22Rv1 (cell line): ENCODE measurements around the gene PLOD2.
A peak's percentile ranks its signal among the peaks of the same experiment; 100 is the strongest.

Source experiments
- H3K27ac ChIP-seq: fragments of 450-650 bp; 2 replicates; pipeline ENCODE4 v1.5.1; 2017
- ZFX ChIP-seq: fragments of 450-650 bp; IDR thresholded peaks from 2 replicates; pipeline ENCODE4 v1.6.1; 2017; ENCODE audit warnings: antibody characterized with exemption, borderline replicate concordance
- TF ChIP-seq, protein P1 (sequence below): fragments of 450-650 bp; IDR thresholded peaks from 2 replicates; pipeline ENCODE4 v1.5.1; 2017; ENCODE audit warnings: mild to moderate bottlenecking

PLOD2 gene

DNA sequence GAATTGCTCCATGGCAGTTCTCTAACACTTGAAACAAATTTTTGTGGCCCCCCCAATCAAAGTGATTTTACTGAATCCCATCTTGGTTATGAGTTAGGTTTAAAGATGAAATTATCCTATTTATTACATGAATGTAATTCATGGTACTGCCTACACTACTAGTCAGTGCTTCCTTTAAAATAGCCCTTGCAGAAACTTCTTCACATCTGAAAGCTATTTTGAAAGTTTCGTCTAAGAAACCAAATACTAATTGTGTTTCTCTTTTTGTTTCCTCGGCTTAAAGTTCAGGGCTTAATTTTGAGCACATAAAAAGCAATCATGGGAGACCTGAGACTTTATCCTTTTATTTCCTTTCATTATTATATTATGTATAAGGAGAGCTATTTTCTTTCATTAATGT is 72.1 kb downstream of the PLOD2 start:
- TF ChIP-seq, protein P1, sequence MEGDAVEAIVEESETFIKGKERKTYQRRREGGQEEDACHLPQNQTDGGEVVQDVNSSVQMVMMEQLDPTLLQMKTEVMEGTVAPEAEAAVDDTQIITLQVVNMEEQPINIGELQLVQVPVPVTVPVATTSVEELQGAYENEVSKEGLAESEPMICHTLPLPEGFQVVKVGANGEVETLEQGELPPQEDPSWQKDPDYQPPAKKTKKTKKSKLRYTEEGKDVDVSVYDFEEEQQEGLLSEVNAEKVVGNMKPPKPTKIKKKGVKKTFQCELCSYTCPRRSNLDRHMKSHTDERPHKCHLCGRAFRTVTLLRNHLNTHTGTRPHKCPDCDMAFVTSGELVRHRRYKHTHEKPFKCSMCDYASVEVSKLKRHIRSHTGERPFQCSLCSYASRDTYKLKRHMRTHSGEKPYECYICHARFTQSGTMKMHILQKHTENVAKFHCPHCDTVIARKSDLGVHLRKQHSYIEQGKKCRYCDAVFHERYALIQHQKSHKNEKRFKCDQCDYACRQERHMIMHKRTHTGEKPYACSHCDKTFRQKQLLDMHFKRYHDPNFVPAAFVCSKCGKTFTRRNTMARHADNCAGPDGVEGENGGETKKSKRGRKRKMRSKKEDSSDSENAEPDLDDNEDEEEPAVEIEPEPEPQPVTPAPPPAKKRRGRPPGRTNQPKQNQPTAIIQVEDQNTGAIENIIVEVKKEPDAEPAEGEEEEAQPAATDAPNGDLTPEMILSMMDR = no peak
- TF ChIP-seq ZFX = no peak
- H3K27ac ChIP-seq = peak overlapping the region; percentile 51

DNA sequence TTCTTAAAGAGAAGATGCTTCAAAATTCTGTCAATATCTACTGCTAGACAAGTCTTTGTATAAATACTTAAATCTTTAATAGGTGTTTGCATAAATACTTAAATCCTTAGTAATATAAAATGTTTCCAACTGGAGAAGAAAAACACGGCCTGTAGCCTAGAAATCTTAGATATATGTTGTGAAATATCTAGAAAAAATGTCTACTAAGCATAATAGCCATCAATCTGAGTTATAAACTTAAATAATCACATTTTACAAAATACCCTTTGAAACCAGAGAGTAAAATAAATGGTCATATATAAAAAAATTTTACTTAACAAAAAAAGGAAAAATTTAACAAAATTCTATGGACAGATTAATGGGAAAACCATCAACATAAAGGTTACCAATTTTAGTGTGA is 73.9 kb downstream of the PLOD2 start:
- no peak overlapping the region for H3K27ac ChIP-seq
- TF ChIP-seq, protein P1 = no peak
- no peak for TF ChIP-seq ZFX

- TF ChIP-seq, protein P1 = no peak
- TF ChIP-seq ZFX = no peak
- H3K27ac ChIP-seq = no peak overlapping the region
Measured at GRCh38 chr3:146086211-146086610, 74.8 kb downstream of the PLOD2 start.

GRCh38 chr3:146085678-146086077 is 75.3 kb downstream of the PLOD2 start:
- TF ChIP-seq, protein P1 = no peak
- TF ChIP-seq ZFX = no peak
- no peak overlapping the region for H3K27ac ChIP-seq

DNA sequence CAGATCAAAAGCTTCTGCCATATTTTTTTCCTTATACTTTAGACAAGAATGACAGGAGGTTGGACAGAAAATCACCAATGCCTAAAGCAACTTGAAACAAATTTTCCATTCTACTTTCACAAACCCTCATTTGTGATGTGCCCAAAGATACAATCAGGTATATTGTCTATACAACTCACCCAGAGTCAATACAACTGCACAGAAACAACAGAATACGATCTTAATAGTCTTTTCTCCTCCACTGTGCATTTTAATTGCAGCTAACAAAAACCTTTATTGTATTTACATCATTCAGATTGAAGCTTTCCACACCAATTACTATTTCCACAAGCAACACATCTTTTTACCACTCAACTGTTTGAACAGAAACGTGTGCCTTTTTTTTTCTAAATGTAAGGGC is 80.4 kb downstream of the PLOD2 start:
- TF ChIP-seq, protein P1 = no peak
- no peak for TF ChIP-seq ZFX
- no peak overlapping the region for H3K27ac ChIP-seq

- TF ChIP-seq, protein P1 = no peak
- no peak for TF ChIP-seq ZFX
- no peak overlapping the region for H3K27ac ChIP-seq
Measured at GRCh38 chr3:146078031-146078430, 83.0 kb downstream of the PLOD2 start.

GRCh38 chr3:146077181-146077580 is 83.8 kb downstream of the PLOD2 start:
- no peak overlapping the region for H3K27ac ChIP-seq
- TF ChIP-seq, protein P1 = no peak
- TF ChIP-seq ZFX = no peak
